Activated naive CD4-positive, alpha-beta T cell treated with anti-CD3 and anti-CD28 coated beads, Interleukin-2, amount 50 U/mL, for 72 hours (primary cell): ENCODE measurements around the gene UBE2E2. TPM values are rescaled to one million over a fixed set of nuclear protein-coding genes. Genes with fewer than 3 reads are reported as not detected.

ENCODE experiments used
- ATAC-seq, 2 donors: fragments of 150-1000 bp; cut with Tn5 transposase; 2 replicates each; pipeline ENCODE4 v1.10.0; 2021; ENCODE audit warnings: mild to moderate bottlenecking in 2 of 2, moderate library complexity in 2 of 2
- DNase-seq, 2 donors: peaks; one replicate each; pipeline ENCODE4 v3.0.0; 2021 to 2022; ENCODE audit warnings: low spot score in 2 of 2
- H3K27ac Mint-ChIP-seq, 2 donors: one replicate each; pipeline ENCODE4 v1.8.0; 2022; ENCODE audit warnings: mild to moderate bottlenecking in 2 of 2, mixed read lengths in 2 of 2
- H3K36me3 Mint-ChIP-seq, 2 donors: one replicate each; pipeline ENCODE4 v1.8.0; 2022; ENCODE audit warnings: mixed read lengths in 2 of 2
- H3K9me3 Mint-ChIP-seq, 2 donors: one replicate each; pipeline ENCODE4 v1.8.0; 2022; ENCODE audit warnings: mixed read lengths in 2 of 2
- total RNA-seq, 2 donors: library from RNA; stranded (reverse); gene quantifications; one replicate each; pipeline ENCODE4 v1.2.3, GENCODE V29; 2022

The UBE2E2 gene
- total RNA-seq, 2 donors from 2014 or later, result 4.7 to 18.3 TPM

GRCh38 chr3:23276913-23277658, 74.0 kb downstream of the UBE2E2 start:
- Mint-ChIP-seq H3K9me3 (peaks cover 0 to 5% of the 10 kb centered on the region in 2 donors), H3K27ac (no peak overlapping the region), H3K36me3 (no peaks in the 10 kb centered on the region)
- DNase-seq (no peak), ATAC-seq (no peak)

GRCh38 chr3:23277688-23278087, 74.6 kb downstream of the UBE2E2 start:
- ATAC-seq, result no peak
- DNase-seq, result no peak
- H3K9me3 Mint-ChIP-seq, result peaks cover 0 to under 1% of the 10 kb centered on the region in 2 donors
- H3K27ac Mint-ChIP-seq, result no peak overlapping the region
- no peaks in the 10 kb centered on the region for H3K36me3 Mint-ChIP-seq

GRCh38 chr3:23283625-23284024, 80.5 kb downstream of the UBE2E2 start:
- ATAC-seq (no peak), DNase-seq (no peak)
- H3K27ac Mint-ChIP-seq, result no peak overlapping the region
- H3K9me3 Mint-ChIP-seq, result peaks cover 13 to 18% of the 10 kb centered on the region in 2 donors
- H3K36me3 Mint-ChIP-seq, result peaks cover 22 to 29% of the 10 kb centered on the region in 2 donors

- H3K27ac Mint-ChIP-seq, result no peak overlapping the region
- no peak for ATAC-seq
- H3K9me3 Mint-ChIP-seq, result peaks cover 13 to 18% of the 10 kb centered on the region in 2 donors
- DNase-seq, result no peak
- peaks cover 22 to 29% of the 10 kb centered on the region in 2 donors for H3K36me3 Mint-ChIP-seq
These were observed 85.2 kb downstream of the UBE2E2 start for GRCh38 chr3:23288286-23288685.

GRCh38 chr3:23288715-23289114, 85.6 kb downstream of the UBE2E2 start:
- DNase-seq (no peak), ATAC-seq (no peak)
- Mint-ChIP-seq H3K36me3 (peaks cover 22 to 29% of the 10 kb centered on the region in 2 donors), H3K27ac (no peak overlapping the region), H3K9me3 (peaks cover 13 to 18% of the 10 kb centered on the region in 2 donors)

- no peak for ATAC-seq
- no peak for DNase-seq
- peaks cover 7 to 16% of the 10 kb centered on the region in 2 donors for H3K36me3 Mint-ChIP-seq
- H3K9me3 Mint-ChIP-seq, result peaks cover 6% of the 10 kb centered on the region in 2 donors
- no peak overlapping the region for H3K27ac Mint-ChIP-seq
These were observed 89.3 kb downstream of the UBE2E2 start for GRCh38 chr3:23292432-23292831.

GRCh38 chr3:23294770-23295387, 91.8 kb downstream of the UBE2E2 start:
- ATAC-seq, result no peak
- no peak overlapping the region for H3K27ac Mint-ChIP-seq
- no peak for DNase-seq
- peaks cover 8% of the 10 kb centered on the region in 2 donors for H3K9me3 Mint-ChIP-seq
- H3K36me3 Mint-ChIP-seq, result peaks cover 0 to 12% of the 10 kb centered on the region in 2 donors

GRCh38 chr3:23301819-23302218, 98.7 kb downstream of the UBE2E2 start:
- no peak for DNase-seq
- Mint-ChIP-seq H3K27ac (no peak overlapping the region), H3K9me3 (peaks cover 18% of the 10 kb centered on the region in 2 donors), H3K36me3 (peaks cover 7 to 23% of the 10 kb centered on the region in 2 donors)
- no peak for ATAC-seq

GRCh38 chr3:23302271-23302670, 99.1 kb downstream of the UBE2E2 start:
- ATAC-seq, result no peak
- H3K27ac Mint-ChIP-seq, result no peak overlapping the region
- H3K9me3 Mint-ChIP-seq, result peaks cover 18% of the 10 kb centered on the region in 2 donors
- peaks cover 7 to 22% of the 10 kb centered on the region in 2 donors for H3K36me3 Mint-ChIP-seq
- no peak for DNase-seq

GRCh38 chr3:23303601-23304217, 100.6 kb downstream of the UBE2E2 start:
- Mint-ChIP-seq H3K27ac (no peak overlapping the region), H3K36me3 (peaks cover 7 to 22% of the 10 kb centered on the region in 2 donors), H3K9me3 (peaks cover 18% of the 10 kb centered on the region in 2 donors)
- ATAC-seq, result no peak
- no peak for DNase-seq

GRCh38 chr3:23304424-23304823, 101.3 kb downstream of the UBE2E2 start:
- Mint-ChIP-seq H3K36me3 (peaks cover 7 to 18% of the 10 kb centered on the region in 2 donors), H3K27ac (no peak overlapping the region), H3K9me3 (peaks cover 12% of the 10 kb centered on the region in 2 donors)
- DNase-seq, result no peak
- no peak for ATAC-seq

GRCh38 chr3:23308986-23309625, 106.0 kb downstream of the UBE2E2 start:
- Mint-ChIP-seq H3K9me3 (peaks cover 7 to 8% of the 10 kb centered on the region in 2 donors), H3K36me3 (peaks cover 0 to 12% of the 10 kb centered on the region in 2 donors), H3K27ac (no peak overlapping the region)
- no peak for DNase-seq
- ATAC-seq, result no peak

- no peak for ATAC-seq
- Mint-ChIP-seq H3K9me3 (peaks cover 16 to 18% of the 10 kb centered on the region in 2 donors), H3K27ac (no peak overlapping the region), H3K36me3 (peaks cover 14 to 35% of the 10 kb centered on the region in 2 donors)
- no peak for DNase-seq
These were observed 109.7 kb downstream of the UBE2E2 start for GRCh38 chr3:23312866-23313265.

- ATAC-seq (no peak), DNase-seq (no peak)
- Mint-ChIP-seq H3K9me3 (peaks cover 19 to 24% of the 10 kb centered on the region in 2 donors), H3K36me3 (peaks cover 14 to 33% of the 10 kb centered on the region in 2 donors), H3K27ac (no peak overlapping the region)
These were observed 112.0 kb downstream of the UBE2E2 start for GRCh38 chr3:23314981-23315762.

GRCh38 chr3:23316924-23317323, 113.8 kb downstream of the UBE2E2 start:
- DNase-seq, result no peak
- no peak for ATAC-seq
- Mint-ChIP-seq H3K9me3 (peaks cover 18 to 22% of the 10 kb centered on the region in 2 donors), H3K36me3 (peaks cover 14 to 29% of the 10 kb centered on the region in 2 donors), H3K27ac (no peak overlapping the region)
